Measurements from ENCODE around the gene LTBP3. TPM values are rescaled to one million over a fixed set of nuclear protein-coding genes. Genes with fewer than 3 reads are reported as not detected.
"Not testable (repeated sequence)": the region's sequence is repeated elsewhere in the genome, so short reads cannot be mapped to it uniquely, and the experiment has no call there.

The LTBP3 gene
- polyA plus RNA-seq, 12 donors = 95.8 to 250 (median 124) TPM; not detected in 1

DNA sequence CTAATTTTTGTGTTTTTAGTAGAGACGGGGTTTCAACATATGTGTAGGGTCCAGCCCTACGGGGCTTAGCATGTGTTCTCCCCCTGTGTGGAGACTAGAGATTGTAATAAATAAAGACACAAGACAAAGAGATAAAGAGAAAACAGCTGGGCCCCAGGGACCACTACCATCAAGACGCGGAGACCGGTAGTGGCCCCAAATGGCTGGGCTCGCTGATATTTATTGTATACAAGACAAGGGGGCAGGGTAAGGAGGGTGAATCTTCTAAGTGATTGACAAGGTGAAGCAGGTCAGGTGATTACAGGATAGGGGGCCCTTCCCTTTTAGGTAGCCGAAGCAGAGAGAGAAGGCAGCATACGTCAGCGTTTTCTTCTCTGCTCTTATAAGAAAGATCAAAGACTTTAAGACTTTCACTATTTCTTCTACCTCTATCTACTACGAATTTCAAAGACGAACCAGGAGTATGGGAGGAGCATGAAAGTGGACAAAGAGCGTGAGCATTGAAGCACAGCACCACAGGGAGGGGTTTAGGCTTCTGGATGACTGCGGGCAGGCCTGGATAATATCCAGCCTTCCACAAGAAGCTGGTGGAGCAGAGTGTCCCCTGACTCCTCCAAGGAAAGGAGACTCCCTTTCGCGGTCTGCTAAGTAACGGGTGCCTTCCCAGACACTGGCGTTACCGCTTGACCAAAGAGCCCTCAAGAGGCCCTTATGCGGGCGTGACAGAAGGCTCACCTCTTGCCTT is 36.2 kb downstream of the LTBP3 start:
- DNase-seq = not testable (repeated sequence)

DNA sequence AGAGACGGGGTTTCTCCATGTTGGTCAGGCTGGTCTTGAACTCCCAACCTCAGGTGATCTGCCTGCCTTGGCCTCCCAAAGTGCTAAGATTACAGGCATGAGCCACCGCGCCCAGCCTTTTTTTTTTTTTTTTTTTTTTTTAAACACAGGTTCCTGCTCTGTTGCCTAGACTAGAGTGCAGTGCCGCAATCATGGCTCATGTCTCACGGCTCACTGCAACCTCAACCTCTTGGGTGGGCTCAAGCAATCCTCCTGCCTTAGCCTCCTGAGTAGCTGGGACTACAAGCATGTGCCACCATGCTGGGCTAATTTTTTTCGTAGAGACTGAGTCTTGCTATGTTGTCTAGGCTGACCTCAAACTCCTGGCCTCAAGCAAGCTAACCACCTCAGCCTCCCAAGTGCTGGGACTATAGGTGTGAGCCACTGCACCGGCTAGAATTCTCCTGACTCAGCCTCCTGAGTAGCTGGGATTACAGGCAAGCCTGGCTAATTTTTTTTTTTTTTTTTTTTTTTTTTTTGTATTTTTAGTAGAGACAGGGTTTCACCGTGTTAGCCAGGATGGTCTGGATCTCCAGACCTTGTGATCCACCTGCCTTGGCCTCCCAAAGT is 39.1 kb downstream of the LTBP3 start:
- DNase-seq = not testable (repeated sequence)

DNA sequence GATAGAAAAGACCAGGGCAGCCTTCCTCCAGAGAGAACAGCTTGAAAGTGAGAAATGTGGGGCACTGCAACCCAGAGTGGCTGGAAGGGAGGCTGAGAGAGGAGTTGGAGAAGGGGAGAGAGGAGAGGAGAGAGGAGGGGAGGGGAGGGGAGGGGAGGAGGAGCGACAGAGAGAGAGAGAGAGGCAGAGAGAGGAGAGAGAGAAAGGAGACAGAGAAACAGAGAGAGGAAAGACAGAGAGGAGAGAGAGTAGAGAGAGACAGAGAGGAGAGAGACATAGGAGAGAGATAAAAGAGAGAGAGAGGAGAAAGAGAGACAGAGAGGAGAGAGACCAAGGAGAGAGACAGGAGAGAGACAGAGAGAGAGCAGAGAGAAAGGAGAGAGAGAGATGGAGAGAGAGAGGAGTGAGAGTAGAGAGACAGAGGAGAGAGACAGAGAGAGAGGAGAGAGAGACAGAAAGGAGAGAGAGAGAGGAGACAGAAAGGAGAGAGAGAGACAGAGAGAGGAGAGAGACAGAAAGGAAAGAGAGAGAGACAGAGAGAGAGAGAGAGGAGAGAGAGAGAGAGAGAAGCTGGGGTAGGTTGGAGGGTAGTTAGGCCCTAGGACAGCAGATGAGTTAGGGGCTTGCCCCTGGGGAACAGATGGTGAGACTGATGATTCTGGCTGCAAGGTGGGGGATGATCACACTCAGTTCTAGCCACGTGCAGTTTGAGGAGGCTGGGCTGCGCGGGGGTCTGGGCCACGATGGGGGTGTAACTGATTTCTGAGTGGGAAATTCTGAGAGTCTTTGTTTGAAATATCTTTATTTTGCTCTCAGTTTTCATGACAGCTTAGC is 41.8 kb downstream of the LTBP3 start:
- DNase-seq = no peak

DNA sequence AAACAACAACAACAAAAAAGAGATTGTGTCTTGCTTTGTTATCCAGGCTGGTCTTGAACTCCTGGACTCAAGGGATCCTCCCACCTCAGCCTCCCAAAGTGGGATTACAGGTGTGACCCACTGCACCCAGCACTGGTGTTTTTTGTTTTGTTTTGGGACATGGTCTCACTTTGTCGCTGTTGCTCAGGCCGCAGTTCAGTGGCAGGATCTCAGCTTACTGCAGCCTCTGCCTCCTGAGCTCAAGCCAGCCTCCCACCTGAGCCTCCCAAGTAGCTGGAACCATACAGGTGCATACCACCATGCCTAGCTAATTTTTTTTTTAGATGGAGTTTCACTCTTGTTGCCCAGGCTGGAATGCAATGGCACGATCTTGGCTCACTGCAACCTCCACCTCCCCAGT is 45.8 kb downstream of the LTBP3 start:
- DNase-seq = not testable (repeated sequence)

DNA sequence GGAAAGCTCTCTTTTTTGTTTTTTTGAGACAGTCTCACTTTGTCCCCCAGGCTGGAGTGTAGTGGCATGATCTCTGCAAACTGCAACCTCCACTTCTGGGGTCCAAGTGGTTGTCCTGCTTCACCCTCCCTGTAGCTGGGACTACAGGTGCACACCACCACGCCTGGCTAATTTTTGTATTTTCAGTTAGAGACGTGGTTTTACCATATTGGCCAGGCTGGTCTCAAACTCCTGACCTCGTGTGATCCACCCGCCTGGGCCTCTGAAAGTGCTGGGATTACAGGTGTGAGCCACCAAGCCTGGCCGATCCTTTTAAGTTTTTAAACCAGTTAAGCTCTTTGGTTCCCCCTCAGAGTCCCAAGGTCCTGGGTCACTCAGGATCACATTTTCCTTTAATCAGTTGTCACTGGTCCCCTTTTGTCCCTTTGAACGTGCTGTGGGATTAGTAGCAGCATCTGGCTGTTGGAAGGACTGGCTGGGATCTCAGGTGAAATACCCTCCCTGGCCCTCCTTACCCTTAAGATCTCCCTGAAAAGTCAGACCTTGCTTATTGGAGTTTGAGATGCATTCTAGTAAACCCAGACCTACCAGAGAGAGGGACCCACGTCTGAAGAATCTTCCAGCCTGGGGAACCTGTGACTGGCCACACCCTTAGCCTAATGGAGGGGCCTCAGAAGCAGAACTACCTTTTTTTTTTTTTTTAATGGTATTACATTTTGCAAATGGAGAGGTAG is 51.2 kb downstream of the LTBP3 start:
- no peak for DNase-seq

DNA sequence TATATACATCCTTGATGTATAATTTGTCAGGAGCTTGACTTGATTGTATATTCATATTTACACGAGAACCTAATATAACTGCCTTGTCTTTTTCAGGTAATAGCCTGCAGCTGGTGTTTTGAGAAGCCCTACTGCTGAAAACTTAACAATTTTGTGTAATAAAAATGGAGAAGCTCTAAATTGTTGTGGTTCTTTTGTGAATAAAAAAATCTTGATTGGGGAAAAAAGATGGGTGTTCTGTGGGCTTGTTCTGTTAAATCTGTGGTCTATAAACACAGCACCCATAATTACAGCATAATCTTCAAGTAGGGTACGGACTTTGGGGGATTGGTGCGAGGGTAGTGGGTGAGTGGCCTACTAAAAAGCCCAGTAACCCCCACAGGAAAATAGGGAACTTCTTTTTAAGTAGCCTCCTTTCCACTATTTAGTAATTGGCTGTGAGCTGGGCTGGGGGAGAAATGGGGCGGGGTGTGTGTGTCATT is 51.8 kb downstream of the LTBP3 start:
- DNase-seq = no peak

DNA sequence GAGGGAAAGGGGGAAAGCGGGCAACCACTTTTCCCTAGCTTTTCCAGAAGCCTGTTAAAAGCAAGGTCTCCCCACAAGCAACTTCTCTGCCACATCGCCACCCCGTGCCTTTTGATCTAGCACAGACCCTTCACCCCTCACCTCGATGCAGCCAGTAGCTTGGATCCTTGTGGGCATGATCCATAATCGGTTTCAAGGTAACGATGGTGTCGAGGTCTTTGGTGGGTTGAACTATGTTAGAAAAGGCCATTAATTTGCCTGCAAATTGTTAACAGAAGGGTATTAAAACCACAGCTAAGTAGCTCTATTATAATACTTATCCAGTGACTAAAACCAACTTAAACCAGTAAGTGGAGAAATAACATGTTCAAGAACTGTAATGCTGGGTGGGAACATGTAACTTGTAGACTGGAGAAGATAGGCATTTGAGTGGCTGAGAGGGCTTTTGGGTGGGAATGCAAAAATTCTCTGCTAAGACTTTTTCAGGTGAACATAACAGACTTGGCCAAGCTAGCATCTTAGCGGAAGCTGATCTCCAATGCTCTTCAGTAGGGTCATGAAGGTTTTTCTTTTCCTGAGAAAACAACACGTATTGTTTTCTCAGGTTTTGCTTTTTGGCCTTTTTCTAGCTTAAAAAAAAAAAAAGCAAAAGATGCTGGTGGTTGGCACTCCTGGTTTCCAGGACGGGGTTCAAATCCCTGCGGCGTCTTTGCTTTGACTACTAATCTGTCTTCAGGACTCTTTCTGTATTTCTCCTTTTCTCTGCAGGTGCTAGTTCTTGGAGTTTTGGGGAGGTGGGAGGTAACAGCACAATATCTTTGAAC is 52.5 kb downstream of the LTBP3 start:
- no peak for DNase-seq

DNA sequence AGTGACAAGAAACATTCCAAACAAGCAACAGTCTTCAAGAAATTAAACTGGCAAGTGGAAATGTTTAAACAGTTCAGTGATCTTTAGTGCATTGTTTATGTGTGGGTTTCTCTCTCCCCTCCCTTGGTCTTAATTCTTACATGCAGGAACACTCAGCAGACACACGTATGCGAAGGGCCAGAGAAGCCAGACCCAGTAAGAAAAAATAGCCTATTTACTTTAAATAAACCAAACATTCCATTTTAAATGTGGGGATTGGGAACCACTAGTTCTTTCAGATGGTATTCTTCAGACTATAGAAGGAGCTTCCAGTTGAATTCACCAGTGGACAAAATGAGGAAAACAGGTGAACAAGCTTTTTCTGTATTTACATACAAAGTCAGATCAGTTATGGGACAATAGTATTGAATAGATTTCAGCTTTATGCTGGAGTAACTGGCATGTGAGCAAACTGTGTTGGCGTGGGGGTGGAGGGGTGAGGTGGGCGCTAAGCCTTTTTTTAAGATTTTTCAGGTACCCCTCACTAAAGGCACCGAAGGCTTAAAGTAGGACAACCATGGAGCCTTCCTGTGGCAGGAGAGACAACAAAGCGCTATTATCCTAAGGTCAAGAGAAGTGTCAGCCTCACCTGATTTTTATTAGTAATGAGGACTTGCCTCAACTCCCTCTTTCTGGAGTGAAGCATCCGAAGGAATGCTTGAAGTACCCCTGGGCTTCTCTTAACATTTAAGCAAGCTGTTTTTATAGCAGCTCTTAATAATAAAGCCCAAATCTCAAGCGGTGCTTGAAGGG is 53.3 kb downstream of the LTBP3 start:
- DNase-seq = no peak

DNA sequence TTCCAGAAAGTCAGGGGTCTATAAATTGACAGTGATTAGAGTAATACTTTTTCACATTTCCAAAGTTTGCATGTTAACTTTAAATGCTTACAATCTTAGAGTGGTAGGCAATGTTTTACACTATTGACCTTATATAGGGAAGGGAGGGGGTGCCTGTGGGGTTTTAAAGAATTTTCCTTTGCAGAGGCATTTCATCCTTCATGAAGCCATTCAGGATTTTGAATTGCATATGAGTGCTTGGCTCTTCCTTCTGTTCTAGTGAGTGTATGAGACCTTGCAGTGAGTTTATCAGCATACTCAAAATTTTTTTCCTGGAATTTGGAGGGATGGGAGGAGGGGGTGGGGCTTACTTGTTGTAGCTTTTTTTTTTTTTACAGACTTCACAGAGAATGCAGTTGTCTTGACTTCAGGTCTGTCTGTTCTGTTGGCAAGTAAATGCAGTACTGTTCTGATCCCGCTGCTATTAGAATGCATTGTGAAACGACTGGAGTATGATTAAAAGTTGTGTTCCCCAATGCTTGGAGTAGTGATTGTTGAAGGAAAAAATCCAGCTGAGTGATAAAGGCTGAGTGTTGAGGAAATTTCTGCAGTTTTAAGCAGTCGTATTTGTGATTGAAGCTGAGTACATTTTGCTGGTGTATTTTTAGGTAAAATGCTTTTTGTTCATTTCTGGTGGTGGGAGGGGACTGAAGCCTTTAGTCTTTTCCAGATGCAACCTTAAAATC is 54.0 kb downstream of the LTBP3 start:
- DNase-seq = no peak

DNA sequence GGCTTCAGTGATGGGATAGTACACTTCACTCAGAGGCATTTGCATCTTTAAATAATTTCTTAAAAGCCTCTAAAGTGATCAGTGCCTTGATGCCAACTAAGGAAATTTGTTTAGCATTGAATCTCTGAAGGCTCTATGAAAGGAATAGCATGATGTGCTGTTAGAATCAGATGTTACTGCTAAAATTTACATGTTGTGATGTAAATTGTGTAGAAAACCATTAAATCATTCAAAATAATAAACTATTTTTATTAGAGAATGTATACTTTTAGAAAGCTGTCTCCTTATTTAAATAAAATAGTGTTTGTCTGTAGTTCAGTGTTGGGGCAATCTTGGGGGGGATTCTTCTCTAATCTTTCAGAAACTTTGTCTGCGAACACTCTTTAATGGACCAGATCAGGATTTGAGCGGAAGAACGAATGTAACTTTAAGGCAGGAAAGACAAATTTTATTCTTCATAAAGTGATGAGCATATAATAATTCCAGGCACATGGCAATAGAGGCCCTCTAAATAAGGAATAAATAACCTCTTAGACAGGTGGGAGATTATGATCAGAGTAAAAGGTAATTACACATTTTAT is 54.7 kb downstream of the LTBP3 start:
- DNase-seq = no peak

DNA sequence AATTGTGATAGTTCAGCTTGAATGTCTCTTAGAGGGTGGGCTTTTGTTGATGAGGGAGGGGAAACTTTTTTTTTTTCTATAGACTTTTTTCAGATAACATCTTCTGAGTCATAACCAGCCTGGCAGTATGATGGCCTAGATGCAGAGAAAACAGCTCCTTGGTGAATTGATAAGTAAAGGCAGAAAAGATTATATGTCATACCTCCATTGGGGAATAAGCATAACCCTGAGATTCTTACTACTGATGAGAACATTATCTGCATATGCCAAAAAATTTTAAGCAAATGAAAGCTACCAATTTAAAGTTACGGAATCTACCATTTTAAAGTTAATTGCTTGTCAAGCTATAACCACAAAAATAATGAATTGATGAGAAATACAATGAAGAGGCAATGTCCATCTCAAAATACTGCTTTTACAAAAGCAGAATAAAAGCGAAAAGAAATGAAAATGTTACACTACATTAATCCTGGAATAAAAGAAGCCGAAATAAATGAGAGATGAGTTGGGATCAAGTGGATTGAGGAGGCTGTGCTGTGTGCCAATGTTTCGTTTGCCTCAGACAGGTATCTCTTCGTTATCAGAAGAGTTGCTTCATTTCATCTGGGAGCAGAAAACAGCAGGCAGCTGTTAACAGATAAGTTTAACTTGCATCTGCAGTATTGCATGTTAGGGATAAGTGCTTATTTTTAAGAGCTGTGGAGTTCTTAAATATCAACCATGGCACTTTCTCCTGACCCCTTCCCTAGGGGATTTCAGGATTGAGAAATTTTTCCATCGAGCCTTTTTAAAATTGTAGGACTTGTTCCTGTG is 55.4 kb downstream of the LTBP3 start:
- no peak for DNase-seq

DNA sequence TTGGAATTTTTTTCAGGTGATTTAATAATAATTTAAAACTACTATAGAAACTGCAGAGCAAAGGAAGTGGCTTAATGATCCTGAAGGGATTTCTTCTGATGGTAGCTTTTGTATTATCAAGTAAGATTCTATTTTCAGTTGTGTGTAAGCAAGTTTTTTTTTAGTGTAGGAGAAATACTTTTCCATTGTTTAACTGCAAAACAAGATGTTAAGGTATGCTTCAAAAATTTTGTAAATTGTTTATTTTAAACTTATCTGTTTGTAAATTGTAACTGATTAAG is 55.9 kb downstream of the LTBP3 start:
- DNase-seq = no peak

DNA sequence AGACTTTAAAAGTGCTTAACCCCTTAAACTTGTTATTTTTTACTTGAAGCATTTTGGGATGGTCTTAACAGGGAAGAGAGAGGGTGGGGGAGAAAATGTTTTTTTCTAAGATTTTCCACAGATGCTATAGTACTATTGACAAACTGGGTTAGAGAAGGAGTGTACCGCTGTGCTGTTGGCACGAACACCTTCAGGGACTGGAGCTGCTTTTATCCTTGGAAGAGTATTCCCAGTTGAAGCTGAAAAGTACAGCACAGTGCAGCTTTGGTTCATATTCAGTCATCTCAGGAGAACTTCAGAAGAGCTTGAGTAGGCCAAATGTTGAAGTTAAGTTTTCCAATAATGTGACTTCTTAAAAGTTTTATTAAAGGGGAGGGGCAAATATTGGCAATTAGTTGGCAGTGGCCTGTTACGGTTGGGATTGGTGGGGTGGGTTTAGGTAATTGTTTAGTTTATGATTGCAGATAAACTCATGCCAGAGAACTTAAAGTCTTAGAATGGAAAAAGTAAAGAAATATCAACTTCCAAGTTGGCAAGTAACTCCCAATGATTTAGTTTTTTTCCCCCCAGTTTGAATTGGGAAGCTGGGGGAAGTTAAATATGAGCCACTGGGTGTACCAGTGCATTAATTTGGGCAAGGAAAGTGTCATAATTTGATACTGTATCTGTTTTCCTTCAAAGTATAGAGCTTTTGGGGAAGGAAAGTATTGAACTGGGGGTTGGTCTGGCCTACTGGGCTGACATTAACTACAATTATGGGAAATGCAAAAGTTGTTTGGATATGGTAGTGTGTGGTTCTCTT is 56.5 kb downstream of the LTBP3 start:
- peak; percentile 38 for DNase-seq

DNA sequence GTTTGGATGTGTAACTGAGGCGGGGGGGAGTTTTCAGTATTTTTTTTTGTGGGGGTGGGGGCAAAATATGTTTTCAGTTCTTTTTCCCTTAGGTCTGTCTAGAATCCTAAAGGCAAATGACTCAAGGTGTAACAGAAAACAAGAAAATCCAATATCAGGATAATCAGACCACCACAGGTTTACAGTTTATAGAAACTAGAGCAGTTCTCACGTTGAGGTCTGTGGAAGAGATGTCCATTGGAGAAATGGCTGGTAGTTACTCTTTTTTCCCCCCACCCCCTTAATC is 57.0 kb downstream of the LTBP3 start:
- peak; percentile 29 for DNase-seq

DNA sequence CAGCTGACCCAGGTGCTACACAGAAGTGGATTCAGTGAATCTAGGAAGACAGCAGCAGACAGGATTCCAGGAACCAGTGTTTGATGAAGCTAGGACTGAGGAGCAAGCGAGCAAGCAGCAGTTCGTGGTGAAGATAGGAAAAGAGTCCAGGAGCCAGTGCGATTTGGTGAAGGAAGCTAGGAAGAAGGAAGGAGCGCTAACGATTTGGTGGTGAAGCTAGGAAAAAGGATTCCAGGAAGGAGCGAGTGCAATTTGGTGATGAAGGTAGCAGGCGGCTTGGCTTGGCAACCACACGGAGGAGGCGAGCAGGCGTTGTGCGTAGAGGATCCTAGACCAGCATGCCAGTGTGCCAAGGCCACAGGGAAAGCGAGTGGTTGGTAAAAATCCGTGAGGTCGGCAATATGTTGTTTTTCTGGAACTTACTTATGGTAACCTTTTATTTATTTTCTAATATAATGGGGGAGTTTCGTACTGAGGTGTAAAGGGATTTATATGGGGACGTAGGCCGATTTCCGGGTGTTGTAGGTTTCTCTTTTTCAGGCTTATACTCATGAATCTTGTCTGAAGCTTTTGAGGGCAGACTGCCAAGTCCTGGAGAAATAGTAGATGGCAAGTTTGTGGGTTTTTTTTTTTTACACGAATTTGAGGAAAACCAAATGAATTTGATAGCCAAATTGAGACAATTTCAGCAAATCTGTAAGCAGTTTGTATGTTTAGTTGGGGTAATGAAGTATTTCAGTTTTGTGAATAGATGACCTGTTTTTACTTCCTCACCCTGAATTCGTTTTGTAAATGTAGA is 57.6 kb downstream of the LTBP3 start:
- peak; percentile 67 for DNase-seq

DNA sequence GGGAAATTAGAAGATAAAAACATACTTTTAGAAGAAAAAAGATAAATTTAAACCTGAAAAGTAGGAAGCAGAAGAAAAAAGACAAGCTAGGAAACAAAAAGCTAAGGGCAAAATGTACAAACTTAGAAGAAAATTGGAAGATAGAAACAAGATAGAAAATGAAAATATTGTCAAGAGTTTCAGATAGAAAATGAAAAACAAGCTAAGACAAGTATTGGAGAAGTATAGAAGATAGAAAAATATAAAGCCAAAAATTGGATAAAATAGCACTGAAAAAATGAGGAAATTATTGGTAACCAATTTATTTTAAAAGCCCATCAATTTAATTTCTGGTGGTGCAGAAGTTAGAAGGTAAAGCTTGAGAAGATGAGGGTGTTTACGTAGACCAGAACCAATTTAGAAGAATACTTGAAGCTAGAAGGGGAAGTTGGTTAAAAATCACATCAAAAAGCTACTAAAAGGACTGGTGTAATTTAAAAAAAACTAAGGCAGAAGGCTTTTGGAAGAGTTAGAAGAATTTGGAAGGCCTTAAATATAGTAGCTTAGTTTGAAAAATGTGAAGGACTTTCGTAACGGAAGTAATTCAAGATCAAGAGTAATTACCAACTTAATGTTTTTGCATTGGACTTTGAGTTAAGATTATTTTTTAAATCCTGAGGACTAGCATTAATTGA is 58.3 kb downstream of the LTBP3 start:
- peak; percentile 22 for DNase-seq

Data from muscle of arm (tissue), 12 donors.